ENCODE data around the gene FOXRED1.

- TF ChIP-seq CTCF (IDR thresholded peaks at IDR 0.05), result peak in 4 of 7 experiments; percentile 10 to 49 (median 39)
- TF ChIP-seq POLR2A (IDR thresholded peaks at IDR 0.05), result no peak
Measured at GRCh38 chr11:126307706-126308105, 38.8 kb downstream of the FOXRED1 start.

All from body of pancreas (tissue), 4 donors.